Kasumi-1 (cell line): ENCODE data around the gene PDGFD.

Source experiments
- DNase-seq, 2 experiments: peaks; one replicate each; lab custom pipeline; 2025; lab: John Stamatoyannopoulos, UW

Gene PDGFD

DNA sequence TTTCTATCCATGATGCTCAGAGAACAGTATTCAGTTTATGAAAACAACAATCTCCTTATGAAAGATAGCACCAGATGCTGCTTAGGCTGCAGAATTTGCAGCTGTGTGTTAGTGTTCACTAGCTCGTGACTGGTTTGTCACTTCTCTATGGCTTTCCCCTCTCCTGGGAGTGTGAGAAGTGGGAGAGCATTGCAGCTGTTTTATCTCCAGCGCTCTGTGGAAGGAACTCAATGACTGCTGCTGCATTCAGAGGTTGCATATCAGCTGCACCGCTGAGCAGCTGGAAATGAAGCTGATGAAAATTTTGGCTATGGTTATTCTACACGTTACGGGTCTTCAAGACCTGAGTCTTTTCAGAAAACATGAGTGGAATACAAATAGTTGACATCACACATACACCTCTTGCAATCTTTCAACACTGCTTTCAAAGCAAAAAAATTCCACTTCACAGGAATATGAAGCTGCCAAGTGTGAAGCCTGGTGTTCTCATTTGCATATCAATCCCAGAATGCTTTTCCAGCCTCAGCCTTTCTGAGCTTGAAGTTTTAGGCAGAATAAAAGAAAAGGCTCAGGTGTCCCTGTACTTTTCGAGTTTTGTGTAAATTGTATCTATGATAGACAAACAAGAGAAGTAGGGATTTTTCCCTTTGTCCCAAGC is 276.8 kb downstream of the PDGFD start:
- DNase-seq: no peak

DNA sequence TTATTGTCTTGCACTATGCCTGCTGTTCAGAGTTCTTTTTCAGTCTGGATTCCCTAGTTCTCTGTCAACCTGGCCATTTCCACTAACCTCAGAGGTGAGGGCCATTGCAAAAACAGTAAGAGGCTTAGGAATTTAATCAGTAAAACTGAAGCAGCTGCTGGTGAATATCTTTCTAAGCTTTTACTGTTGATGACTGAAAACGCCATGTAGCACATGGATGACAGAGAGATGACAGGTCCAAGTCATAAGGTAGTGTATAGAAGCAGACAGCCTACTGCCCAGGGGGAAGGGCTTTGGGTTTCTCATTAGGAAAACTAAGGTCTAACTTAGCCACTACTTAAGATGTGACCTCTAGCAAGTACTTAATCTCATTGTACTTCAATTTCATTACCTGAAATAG is 280.1 kb downstream of the PDGFD start:
- no peak for DNase-seq

DNA sequence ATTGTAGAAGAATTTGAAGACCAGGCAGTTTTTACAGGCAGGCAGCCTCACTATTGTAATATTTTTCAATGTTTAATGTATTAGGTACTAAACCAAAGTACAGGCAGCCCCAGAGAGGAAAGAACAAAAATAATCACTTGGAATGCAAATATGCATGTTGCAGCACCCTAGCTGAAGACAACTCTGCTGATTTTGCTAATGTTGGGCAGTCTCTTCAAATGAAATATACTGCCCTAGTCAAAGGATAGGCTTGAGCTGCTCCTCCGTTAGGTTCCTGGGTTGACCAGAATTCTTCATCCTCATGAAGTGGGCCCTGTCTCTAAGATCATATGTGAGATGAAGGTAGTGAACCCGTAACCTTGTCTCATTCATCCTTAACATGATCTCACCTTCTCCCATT is 280.7 kb downstream of the PDGFD start:
- DNase-seq: no peak

- no peak for DNase-seq
These were observed 282.4 kb downstream of the PDGFD start for GRCh38 chr11:103881584-103881983.

DNA sequence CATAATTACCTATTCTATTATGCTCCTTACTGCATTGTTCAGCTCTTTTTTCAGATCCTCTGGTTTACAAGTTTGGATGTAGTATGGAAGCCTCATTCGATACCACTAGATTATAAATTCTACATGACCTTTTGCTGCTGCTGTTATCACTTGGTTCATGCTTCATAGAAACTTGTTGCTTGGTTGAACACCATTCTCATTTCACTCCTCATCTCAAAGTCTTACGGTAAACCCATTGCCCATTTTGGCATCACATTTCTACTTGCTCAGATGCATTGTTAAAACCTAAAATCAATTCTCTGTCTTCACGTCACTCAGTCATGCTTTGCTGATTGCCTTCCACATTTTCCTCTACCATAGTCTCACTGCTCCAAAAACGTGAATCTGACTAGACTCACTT is 283.0 kb downstream of the PDGFD start:
- no peak for DNase-seq

DNA sequence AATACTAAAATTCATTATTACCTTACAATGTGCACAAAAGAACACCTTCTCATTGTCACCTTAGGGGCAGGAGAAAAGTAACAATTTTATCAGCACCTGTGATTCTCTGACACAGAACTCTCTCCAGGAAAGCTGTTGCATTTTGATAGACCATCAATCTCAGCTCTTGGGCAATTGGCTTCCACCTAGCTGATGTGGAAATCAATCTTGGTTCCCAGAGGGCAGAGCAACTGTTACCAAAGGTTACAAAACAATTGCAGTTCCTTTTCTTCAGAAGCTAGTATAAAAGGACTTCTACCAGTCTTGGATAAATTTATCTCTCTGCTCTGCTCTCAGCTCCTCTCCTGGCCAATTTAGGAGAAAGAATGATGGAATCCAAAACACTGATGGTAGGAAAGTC is 285.3 kb downstream of the PDGFD start:
- DNase-seq: no peak

DNA sequence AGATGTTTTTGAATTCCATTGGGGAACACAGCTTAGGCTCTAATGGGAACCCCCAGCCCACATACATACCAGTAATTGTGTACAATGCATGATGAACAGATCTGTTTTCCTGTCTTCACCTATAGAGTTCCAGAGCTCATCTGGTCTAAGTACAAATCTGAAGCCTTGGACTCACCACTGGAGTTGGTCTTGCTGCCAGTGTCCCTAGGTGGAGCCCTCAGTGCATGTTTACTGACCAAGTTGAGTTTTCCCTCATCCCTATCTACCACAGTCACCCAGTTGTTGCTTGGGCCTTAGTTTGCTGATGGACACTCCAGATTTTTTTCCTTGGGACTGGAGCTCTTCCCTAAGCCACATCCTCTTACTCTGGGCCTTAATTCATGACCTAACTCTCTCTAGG is 286.7 kb downstream of the PDGFD start:
- no peak for DNase-seq

- DNase-seq: peak in 1 of 2 experiments; percentile 14
These were observed 288.0 kb downstream of the PDGFD start for GRCh38 chr11:103875855-103876510.

DNA sequence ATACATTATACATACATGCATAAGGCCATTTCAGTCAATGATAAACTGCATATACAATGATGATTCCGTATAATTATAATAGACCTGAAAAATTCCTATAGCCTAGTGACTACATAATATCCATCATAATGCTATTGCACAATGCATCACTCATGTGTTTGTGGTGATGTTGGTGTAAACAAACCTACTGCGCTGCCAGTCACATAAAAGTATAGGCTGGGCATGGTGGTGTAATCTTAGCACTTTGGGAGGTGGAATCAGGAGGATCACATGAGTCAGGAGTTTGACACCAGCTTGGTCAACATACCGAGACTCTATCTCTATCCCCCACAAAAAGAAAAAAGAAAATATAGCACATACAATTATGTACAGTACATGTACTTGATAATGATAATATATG is 291.2 kb downstream of the PDGFD start:
- no peak for DNase-seq

- DNase-seq: peak in 1 of 2 experiments; percentile 12
These were observed 291.9 kb downstream of the PDGFD start for GRCh38 chr11:103871923-103872551.

DNA sequence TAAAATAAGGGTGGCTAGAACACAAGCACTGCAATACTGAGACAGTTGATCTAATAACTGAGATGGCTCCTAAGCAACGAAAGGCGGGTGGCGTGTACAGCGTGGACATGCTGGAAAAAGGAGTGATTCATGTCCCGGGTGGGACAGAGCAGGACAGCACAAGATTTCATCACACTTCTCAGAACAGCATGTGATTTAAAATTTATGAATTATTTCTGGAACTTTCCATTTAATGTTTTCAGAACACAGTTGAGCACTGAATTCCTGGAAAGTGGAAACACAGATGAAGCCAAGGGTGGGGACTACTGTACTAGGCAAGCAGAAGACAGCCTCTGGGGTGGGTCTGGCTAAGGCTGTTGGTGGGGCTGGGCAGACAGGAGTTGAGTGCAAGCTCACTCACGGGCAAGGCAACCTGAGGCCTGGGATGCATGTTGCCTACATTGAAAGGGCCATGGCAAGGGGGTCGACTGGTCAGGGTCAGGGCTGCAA is 293.1 kb downstream of the PDGFD start:
- no peak for DNase-seq

GRCh38 chr11:103867481-103867880 is 296.5 kb downstream of the PDGFD start:
- DNase-seq: no peak

GRCh38 chr11:103863497-103863896 is 300.4 kb downstream of the PDGFD start:
- no peak for DNase-seq

DNA sequence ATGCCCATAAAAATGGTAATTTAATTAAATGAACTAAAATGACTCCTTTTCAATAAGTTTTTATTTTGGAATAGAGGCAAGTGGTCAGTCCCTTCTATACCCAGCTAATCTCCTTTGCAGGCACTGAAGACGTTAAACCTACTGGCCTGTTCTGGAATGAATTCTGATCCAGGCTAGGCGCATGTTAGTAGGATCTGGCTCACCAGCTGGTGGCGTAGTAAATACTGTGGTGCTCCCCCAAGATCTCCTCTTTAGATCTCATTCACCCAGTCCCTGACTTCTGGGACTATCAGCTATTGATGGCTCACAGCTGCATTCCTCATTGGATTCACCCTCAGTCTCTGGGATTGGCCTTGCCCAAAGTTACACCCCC is 301.2 kb downstream of the PDGFD start:
- no peak for DNase-seq

GRCh38 chr11:103862094-103862801 is 301.7 kb downstream of the PDGFD start:
- no peak for DNase-seq
